NCI-H82 treated with DMSO at 0.1 percent for 48 hours (cell line): ENCODE results near the gene ENDOV.

Experiments
- DNase-seq: peaks from one replicate; lab custom pipeline; 2025; ENCODE audit not compliant: unreplicated experiment; lab: John Stamatoyannopoulos, UW

The ENDOV gene

GRCh38 chr17:80480248-80480647 lies 65.3 kb downstream of the ENDOV start:
- no peak for DNase-seq

- no peak for DNase-seq
These were observed 66.5 kb downstream of the ENDOV start for GRCh38 chr17:80481284-80482057.

- no peak for DNase-seq
These were observed 67.0 kb downstream of the ENDOV start for GRCh38 chr17:80482058-80482318.

- DNase-seq, result no peak
These were observed 67.8 kb downstream of the ENDOV start for GRCh38 chr17:80482555-80483308.

- peak; percentile 94 for DNase-seq
These were observed 70.9 kb downstream of the ENDOV start for GRCh38 chr17:80485846-80486245.

- DNase-seq, result peak; percentile 30
These were observed 71.7 kb downstream of the ENDOV start for GRCh38 chr17:80486692-80487091.

- DNase-seq, result no peak
These were observed 72.5 kb downstream of the ENDOV start for GRCh38 chr17:80487511-80487910.
